ENCODE data around the gene ZBTB16. TPM values are rescaled to one million over a fixed set of nuclear protein-coding genes. Genes with fewer than 3 reads are reported as not detected.

ZBTB16 gene
- total RNA-seq, 2 experiments from 2014 or later, result 19.1 to 20.6 TPM

DNA sequence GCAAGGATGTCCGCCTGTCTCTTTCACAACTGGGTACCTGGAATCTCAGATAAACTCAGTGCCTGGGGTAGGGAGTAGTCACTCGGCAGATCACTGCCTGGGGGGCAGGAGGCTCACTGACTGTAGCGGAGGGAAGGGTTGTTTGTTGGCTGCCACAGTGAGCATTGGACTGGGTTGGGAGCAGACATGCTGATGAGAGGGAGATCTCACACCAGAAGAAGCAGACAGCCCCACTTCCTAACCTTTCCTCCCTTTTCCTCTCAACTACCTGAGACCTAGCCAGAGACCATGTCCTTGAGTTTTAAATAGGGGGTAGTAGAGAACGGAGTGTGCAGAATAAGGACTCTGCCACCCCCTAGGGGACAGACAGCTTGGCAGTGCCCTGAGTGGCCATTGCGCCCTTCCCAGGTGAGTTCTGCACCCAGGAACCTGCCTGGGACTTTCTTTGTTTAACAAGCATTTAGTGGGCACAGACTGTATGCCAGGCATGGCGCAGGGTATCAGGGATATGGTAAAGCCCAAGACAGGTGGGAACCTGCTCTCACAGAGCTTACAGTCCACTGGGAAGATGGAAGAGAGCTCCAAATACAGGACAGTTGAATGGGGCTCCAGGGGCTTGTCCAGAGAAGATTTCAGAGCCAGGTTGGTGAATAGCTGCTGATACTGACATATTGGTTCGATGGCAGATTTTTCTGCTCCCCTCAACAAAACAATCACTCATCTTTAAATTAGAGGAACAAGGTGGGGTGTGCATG lies 121.0 kb downstream of the ZBTB16 start:
- Mint-ChIP-seq H3K4me3 (peak overlapping the region; percentile 39), H3K9me3 (no peaks in the 10 kb centered on the region), H3K27me3 (no peaks in the 10 kb centered on the region), H3K27ac (peak overlapping the region; percentile 91), H3K4me1 (ENCODE audit: low read depth) (peaks cover 93% of the 10 kb centered on the region), H3K36me3 (ENCODE audit: low read depth) (no peaks in the 10 kb centered on the region)
- Histone ChIP-seq H3K27me3 (ENCODE audit: control insufficient read depth in 1 of 2, insufficient read depth in 2 of 2, low read length in 2 of 2) (no peaks in the 10 kb centered on the region), H3K4me1 (ENCODE audit: insufficient read depth, low read length) (peaks cover 71% of the 10 kb centered on the region), H3K27ac (ENCODE audit: low read depth in 1 of 2, low read length in 2 of 2) (no peak overlapping the region), H3K4me3 (ENCODE audit: low read length) (no peak overlapping the region), H3K36me3 (ENCODE audit: insufficient read depth, low read length) (no peaks in the 10 kb centered on the region), H3K9me3 (ENCODE audit: control insufficient read depth in 1 of 2, insufficient read depth in 1 of 2, low read length in 2 of 2) (no peaks in the 10 kb centered on the region)
- CTCF ChIA-PET, result interaction anchor here (0.7 to 1.3 kb wide), 3 partner anchors 9 to 16 kb away, joined by 3 to 5 read pairs (median 4); no protein-coding TSS in a partner anchor
- POLR2A ChIA-PET, result interaction anchor here (1.2 to 5.7 kb wide), 4 partner anchors 7 to 20 kb away, joined by 5 to 67 read pairs (median 14); no protein-coding TSS in a partner anchor
- DNase-seq (peak in 3 of 14 experiments; percentile 47 to 51 (median 50)), ATAC-seq (ENCODE audit: poor library complexity) (no peak)
- TF ChIP-seq, protein P1, sequence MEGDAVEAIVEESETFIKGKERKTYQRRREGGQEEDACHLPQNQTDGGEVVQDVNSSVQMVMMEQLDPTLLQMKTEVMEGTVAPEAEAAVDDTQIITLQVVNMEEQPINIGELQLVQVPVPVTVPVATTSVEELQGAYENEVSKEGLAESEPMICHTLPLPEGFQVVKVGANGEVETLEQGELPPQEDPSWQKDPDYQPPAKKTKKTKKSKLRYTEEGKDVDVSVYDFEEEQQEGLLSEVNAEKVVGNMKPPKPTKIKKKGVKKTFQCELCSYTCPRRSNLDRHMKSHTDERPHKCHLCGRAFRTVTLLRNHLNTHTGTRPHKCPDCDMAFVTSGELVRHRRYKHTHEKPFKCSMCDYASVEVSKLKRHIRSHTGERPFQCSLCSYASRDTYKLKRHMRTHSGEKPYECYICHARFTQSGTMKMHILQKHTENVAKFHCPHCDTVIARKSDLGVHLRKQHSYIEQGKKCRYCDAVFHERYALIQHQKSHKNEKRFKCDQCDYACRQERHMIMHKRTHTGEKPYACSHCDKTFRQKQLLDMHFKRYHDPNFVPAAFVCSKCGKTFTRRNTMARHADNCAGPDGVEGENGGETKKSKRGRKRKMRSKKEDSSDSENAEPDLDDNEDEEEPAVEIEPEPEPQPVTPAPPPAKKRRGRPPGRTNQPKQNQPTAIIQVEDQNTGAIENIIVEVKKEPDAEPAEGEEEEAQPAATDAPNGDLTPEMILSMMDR (IDR thresholded peaks at IDR 0.05), result peak; percentile 19
- intact Hi-C loops (cut with DNase I, micrococcal nuclease), result no loop called here

DNA sequence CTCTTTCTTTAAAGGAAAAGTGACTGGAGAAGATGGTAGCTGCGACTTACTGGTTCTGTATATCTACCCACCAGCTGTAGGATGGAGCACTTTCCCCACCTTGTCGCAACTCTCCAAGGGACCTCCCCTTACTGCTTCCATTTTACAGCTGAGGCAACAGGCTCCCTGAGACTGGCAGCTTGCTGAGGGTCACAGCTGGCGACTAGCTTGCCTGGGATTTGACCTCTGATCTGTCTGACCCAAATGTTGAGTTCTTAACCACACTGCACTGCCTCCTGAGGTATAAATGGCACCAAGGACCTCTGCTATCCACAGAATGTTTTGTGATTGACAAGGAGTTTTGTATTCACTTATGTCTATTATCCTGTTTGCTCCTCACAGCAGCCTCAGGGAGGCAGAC lies 121.7 kb downstream of the ZBTB16 start:
- H3K27me3 Mint-ChIP-seq, result no peaks in the 10 kb centered on the region
- intact Hi-C loops (cut with DNase I, micrococcal nuclease), result no loop called here
- CTCF ChIA-PET, result interaction anchor here (0.7 to 1.3 kb wide), 3 partner anchors 9 to 15 kb away, joined by 3 to 5 read pairs (median 4); no protein-coding TSS in a partner anchor
- Histone ChIP-seq H3K4me3 (ENCODE audit: low read length) (no peak overlapping the region), H3K4me1 (ENCODE audit: insufficient read depth, low read length) (peaks cover 68% of the 10 kb centered on the region), H3K9me3 (ENCODE audit: control insufficient read depth in 1 of 2, insufficient read depth in 1 of 2, low read length in 2 of 2) (no peaks in the 10 kb centered on the region), H3K27ac (ENCODE audit: low read depth in 1 of 2, low read length in 2 of 2) (no peak overlapping the region), H3K27me3 (ENCODE audit: control insufficient read depth in 1 of 2, insufficient read depth in 2 of 2, low read length in 2 of 2) (no peaks in the 10 kb centered on the region), H3K36me3 (ENCODE audit: insufficient read depth, low read length) (no peaks in the 10 kb centered on the region)
- H3K4me1 Mint-ChIP-seq (ENCODE audit: low read depth), result peaks cover 93% of the 10 kb centered on the region
- TF ChIP-seq, protein P1 (IDR thresholded peaks at IDR 0.05), result no peak
- DNase-seq (no peak), ATAC-seq (ENCODE audit: poor library complexity) (no peak)
- POLR2A ChIA-PET, result interaction anchor here (1.2 to 5.7 kb wide), 4 partner anchors 8 to 21 kb away, joined by 5 to 67 read pairs (median 14); no protein-coding TSS in a partner anchor
- H3K36me3 Mint-ChIP-seq (ENCODE audit: low read depth), result no peaks in the 10 kb centered on the region
- peak overlapping the region; percentile 91 for H3K27ac Mint-ChIP-seq
- no peak overlapping the region for H3K4me3 Mint-ChIP-seq
- H3K9me3 Mint-ChIP-seq, result no peaks in the 10 kb centered on the region

DNA sequence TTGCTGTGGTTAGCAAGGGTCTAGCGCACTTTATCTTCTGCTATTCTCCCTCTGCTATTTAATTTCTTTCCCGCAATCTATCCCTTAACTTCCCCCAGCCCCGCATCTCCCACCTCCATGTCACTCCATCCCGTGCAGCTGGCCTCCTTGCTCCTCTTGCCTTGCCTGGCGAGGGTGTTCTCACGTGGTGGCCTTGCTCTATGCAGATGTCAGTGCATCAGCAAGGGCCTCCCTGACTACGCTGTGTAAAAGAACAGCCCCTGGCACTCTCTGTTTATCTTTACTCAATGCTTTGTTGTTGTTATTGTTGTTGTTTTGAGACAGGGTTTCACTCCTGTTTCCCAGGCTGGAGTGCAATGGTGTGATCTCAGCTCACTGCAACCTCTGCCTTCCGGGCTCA lies 122.2 kb downstream of the ZBTB16 start:
- H3K4me1 ChIP-seq (ENCODE audit: insufficient read depth, low read length), result peaks cover 70% of the 10 kb centered on the region
- Mint-ChIP-seq H3K36me3 (ENCODE audit: low read depth) (no peaks in the 10 kb centered on the region), H3K9me3 (no peaks in the 10 kb centered on the region), H3K4me1 (ENCODE audit: low read depth) (peaks cover 93% of the 10 kb centered on the region), H3K27ac (peak overlapping the region; percentile 91), H3K27me3 (no peaks in the 10 kb centered on the region), H3K4me3 (peak overlapping the region; percentile 17)
- CTCF ChIA-PET, result interaction anchor here (1.2 kb wide), 1 partner anchor 10 kb away, joined by 5 read pairs; no protein-coding TSS in a partner anchor
- DNase-seq (no peak), ATAC-seq (ENCODE audit: poor library complexity) (no peak)
- intact Hi-C loops (cut with DNase I, micrococcal nuclease), result loop anchor here in 1 of 2 experiments (2.0 kb wide), 1 partner anchor 21 kb away; no protein-coding TSS in a partner anchor
- H3K36me3 ChIP-seq (ENCODE audit: insufficient read depth, low read length), result no peaks in the 10 kb centered on the region
- H3K27me3 ChIP-seq (ENCODE audit: control insufficient read depth in 1 of 2, insufficient read depth in 2 of 2, low read length in 2 of 2), result no peaks in the 10 kb centered on the region
- no peak overlapping the region for H3K27ac ChIP-seq (ENCODE audit: low read depth in 1 of 2, low read length in 2 of 2)
- TF ChIP-seq, protein P1 (IDR thresholded peaks at IDR 0.05), result no peak
- no peaks in the 10 kb centered on the region for H3K9me3 ChIP-seq (ENCODE audit: control insufficient read depth in 1 of 2, insufficient read depth in 1 of 2, low read length in 2 of 2)
- POLR2A ChIA-PET, result interaction anchor here (1.7 to 5.7 kb wide), 4 partner anchors 8 to 21 kb away, joined by 5 to 67 read pairs (median 42); no protein-coding TSS in a partner anchor
- H3K4me3 ChIP-seq (ENCODE audit: low read length), result no peak overlapping the region
